ENCODE measurements around the gene FBXL16. TPM values are rescaled to one million over a fixed set of nuclear protein-coding genes. Genes with fewer than 3 reads are reported as not detected.

Gene FBXL16
- total RNA-seq, 1 experiment from 2014 or later, result 1.8 TPM

DNA sequence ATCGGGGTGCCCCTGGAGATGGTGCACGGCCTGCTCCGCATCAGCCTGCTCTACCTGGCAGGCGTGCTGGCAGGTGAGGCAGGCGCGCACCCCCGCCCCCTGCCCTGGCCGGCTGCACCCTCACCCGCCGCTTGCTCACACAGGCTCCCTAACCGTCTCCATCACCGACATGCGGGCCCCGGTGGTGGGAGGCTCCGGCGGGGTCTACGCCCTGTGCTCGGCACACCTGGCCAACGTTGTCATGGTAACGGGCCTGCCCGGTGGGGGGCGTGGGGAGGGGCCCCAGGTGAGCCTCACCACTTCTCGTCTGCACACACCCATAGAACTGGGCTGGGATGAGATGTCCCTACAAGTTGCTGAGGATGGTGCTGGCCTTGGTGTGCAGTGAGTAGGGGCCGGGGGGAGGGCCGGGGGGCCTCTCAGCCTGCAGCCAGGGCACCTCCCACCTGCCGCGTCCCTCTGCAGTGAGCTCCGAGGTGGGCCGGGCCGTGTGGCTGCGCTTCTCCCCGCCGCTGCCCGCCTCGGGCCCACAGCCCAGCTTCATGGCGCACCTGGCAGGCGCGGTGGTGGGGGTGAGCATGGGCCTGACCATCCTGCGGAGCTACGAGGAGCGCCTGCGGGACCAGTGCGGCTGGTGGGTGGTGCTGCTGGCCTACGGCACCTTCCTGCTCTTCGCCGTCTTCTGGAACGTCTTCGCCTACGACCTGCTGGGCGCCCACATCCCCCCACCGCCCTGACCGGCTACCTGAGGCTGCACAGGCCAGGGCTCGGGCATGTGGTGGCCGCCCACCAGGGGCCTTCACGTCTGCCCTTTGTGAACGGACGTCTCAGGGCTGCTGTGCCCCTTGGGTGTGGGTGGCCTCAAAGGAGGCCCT lies 28.0 kb downstream of the FBXL16 start:
- DNase-seq, result no peak
- H3K36me3 ChIP-seq, result peaks cover 29% of the 10 kb centered on the region
- peaks cover 20% of the 10 kb centered on the region for H3K4me1 ChIP-seq
- H3K4me3 ChIP-seq, result no peak overlapping the region
- no peak overlapping the region for H3K27ac ChIP-seq
- no peaks in the 10 kb centered on the region for H3K27me3 ChIP-seq
- H3K9me3 ChIP-seq (replicated peaks), result no peaks in the 10 kb centered on the region

DNA sequence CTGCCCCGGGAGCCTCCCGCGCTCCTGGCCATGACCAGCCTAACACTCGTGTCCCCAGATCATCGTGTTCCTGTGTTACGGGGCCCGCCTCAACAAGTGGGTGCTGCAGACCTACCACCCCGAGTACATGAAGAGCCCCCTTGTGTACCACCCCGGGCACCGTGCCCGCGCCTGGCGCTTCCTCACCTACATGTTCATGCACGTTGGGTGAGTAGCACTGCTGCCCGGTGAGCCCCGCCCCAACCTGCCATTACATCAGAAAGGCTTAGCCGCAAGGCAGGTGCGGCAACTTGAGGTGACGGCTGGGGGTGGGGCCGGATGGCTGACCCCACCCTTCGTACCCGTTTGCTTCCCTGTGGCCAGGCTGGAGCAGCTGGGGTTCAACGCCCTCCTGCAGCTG lies 28.7 kb downstream of the FBXL16 start:
- Histone ChIP-seq H3K9me3 (replicated peaks) (no peaks in the 10 kb centered on the region), H3K4me1 (peaks cover 17% of the 10 kb centered on the region), H3K27ac (no peak overlapping the region), H3K27me3 (no peaks in the 10 kb centered on the region), H3K4me3 (no peak overlapping the region), H3K36me3 (peaks cover 29% of the 10 kb centered on the region)
- DNase-seq, result no peak

DNA sequence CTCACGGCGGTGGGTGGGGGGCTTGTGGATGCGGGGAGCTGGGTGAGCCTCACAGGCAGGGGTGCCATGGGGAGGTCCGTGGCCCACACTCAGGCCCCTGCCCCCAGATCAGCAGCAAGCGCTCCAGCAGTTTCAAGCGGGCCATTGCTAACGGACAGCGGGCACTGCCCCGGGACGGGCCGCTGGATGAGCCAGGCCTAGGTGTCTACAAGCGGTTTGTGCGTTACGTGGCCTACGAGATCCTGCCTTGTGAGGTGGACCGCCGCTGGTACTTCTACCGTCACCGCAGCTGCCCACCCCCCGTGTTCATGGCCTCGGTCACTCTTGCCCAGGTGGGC lies 29.1 kb downstream of the FBXL16 start:
- no peaks in the 10 kb centered on the region for H3K9me3 ChIP-seq (replicated peaks)
- no peak overlapping the region for H3K4me3 ChIP-seq
- H3K36me3 ChIP-seq, result peaks cover 28% of the 10 kb centered on the region
- H3K27ac ChIP-seq, result no peak overlapping the region
- no peaks in the 10 kb centered on the region for H3K27me3 ChIP-seq
- peaks cover 13% of the 10 kb centered on the region for H3K4me1 ChIP-seq
- no peak for DNase-seq

- no peak overlapping the region for H3K4me3 ChIP-seq
Measured at GRCh38 chr16:675884-676564, 29.6 kb downstream of the FBXL16 start.

DNA sequence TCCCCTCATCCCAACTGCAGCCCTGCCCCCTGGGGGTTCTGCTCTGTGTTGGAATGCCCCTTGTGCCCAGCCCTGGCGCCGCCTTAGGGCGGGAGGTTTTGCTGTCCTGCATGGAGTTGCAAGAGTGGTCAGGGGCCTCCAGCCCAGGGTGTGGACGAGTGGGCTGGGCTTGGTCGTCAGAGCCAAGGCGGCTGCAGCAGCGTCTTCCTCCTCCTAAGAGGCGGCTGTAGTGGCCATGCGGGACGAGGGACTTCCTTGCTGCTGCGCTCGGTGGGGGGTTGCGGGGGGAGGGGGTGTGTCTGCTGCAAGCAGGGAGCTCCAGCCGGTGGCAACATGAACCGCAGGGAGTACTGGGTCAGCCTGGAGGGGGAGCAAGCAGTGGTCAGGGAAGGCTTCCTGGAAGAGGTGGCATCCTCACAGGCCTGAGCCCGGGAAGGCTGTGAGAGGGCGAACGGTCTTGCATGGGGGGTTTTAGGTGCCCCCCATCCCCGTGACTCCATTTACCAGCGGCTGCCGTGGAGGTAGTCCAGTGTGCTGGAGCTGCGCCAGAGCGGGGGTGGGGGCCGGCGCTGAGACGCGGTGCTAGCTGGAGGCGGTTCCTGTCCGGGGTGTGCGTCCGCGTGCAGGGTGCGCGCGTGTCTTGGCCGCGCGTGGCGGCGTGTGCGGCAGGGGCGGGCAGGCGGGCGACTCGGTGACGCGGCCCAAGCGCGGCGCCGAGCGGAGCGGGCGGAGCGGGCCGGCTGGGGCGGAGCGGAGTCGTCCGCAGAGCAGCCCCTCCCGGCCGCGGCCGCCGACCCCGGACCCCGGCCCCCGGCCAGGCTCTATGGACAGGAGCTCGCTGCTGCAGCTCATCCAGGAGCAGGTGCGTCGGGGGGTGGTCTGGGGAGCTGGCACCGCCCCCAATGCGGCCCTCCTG lies 30.4 kb downstream of the FBXL16 start, which contains the start of gene RHBDL1:
TSS of gene RHBDL1 (plus strand) at position 704 of the 916 bp plus-strand sequence. CDS start at position 824, 120 bp downstream.
- no peak within 1 kb of the TSS for H3K27ac ChIP-seq
- H3K9me3 ChIP-seq (replicated peaks), result no peaks in the 10 kb centered on the region
- no peak within 1 kb of the TSS for H3K4me3 ChIP-seq
- H3K4me1 ChIP-seq, result peaks cover 10% of the 10 kb centered on the region; the same call in 1 of the 2 replicates
- peaks cover 34% of the 10 kb centered on the region for H3K36me3 ChIP-seq
- H3K27me3 ChIP-seq, result no peaks in the 10 kb centered on the region
- no peak for DNase-seq

More at GRCh38 chr16:675884-676564, 29.6 kb downstream of the FBXL16 start:
- Histone ChIP-seq H3K9me3 (replicated peaks) (no peaks in the 10 kb centered on the region), H3K27me3 (no peaks in the 10 kb centered on the region), H3K36me3 (peaks cover 27% of the 10 kb centered on the region), H3K4me1 (peaks cover 10% of the 10 kb centered on the region; the same call in 1 of the 2 replicates), H3K27ac (no peak overlapping the region)
- DNase-seq, result no peak

GRCh38 chr16:674214-674881 lies 31.3 kb downstream of the FBXL16 start:
- Histone ChIP-seq H3K27ac (no peak overlapping the region), H3K9me3 (replicated peaks) (no peaks in the 10 kb centered on the region), H3K4me1 (peaks cover 10% of the 10 kb centered on the region; the same call in 1 of the 2 replicates), H3K27me3 (no peaks in the 10 kb centered on the region), H3K36me3 (peaks cover 41% of the 10 kb centered on the region), H3K4me3 (no peak overlapping the region)
- DNase-seq, result no peak

- Histone ChIP-seq H3K27ac (no peak overlapping the region), H3K4me1 (peaks cover 8% of the 10 kb centered on the region; the same call in 1 of the 2 replicates), H3K36me3 (peaks cover 41% of the 10 kb centered on the region), H3K4me3 (no peak overlapping the region), H3K27me3 (no peaks in the 10 kb centered on the region), H3K9me3 (replicated peaks) (no peaks in the 10 kb centered on the region)
- DNase-seq, result no peak
Measured at GRCh38 chr16:673399-673991, 32.1 kb downstream of the FBXL16 start.

GRCh38 chr16:672851-673250 lies 32.8 kb downstream of the FBXL16 start:
- Histone ChIP-seq H3K4me1 (peaks cover 5% of the 10 kb centered on the region; the same call in 1 of the 2 replicates), H3K4me3 (no peak overlapping the region), H3K9me3 (replicated peaks) (no peaks in the 10 kb centered on the region), H3K36me3 (peaks cover 41% of the 10 kb centered on the region), H3K27me3 (no peaks in the 10 kb centered on the region), H3K27ac (no peak overlapping the region)
- no peak for DNase-seq

DNA sequence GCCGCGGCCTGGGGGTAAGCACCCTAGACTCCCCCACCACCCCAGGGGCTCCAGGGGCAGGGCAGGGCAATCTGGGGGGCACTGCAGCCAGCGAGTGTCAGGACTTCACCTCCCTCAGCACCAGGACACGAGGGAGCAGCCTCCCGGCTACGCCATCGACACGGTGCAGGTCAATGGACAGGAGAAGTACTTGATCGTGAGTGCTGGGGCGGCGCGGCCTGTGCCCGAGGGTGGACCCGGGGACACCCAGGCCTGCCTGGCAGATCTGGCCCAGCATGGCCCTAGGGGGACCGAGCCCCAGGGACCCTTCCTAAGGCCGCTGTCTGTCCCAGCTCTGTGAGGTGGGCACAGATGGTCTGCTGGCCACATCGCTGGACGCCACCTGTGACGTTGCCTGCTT lies 33.2 kb downstream of the FBXL16 start:
- H3K36me3 ChIP-seq, result peaks cover 41% of the 10 kb centered on the region
- no peaks in the 10 kb centered on the region for H3K27me3 ChIP-seq
- no peak for DNase-seq
- H3K4me1 ChIP-seq, result peaks cover 5% of the 10 kb centered on the region; the same call in 1 of the 2 replicates
- H3K9me3 ChIP-seq (replicated peaks), result no peaks in the 10 kb centered on the region
- H3K27ac ChIP-seq, result no peak overlapping the region
- H3K4me3 ChIP-seq, result no peak overlapping the region

GRCh38 chr16:671353-672131 lies 34.1 kb downstream of the FBXL16 start:
- Histone ChIP-seq H3K36me3 (peaks cover 41% of the 10 kb centered on the region), H3K27me3 (no peaks in the 10 kb centered on the region), H3K4me1 (peaks cover 5% of the 10 kb centered on the region; the same call in 1 of the 2 replicates), H3K9me3 (replicated peaks) (no peaks in the 10 kb centered on the region), H3K4me3 (no peak overlapping the region), H3K27ac (no peak overlapping the region)
- DNase-seq, result no peak

- DNase-seq, result no peak
- H3K9me3 ChIP-seq (replicated peaks), result no peaks in the 10 kb centered on the region
- no peak overlapping the region for H3K4me3 ChIP-seq
- H3K27ac ChIP-seq, result no peak overlapping the region
- peaks cover 5% of the 10 kb centered on the region; the same call in 1 of the 2 replicates for H3K4me1 ChIP-seq
- H3K27me3 ChIP-seq, result no peaks in the 10 kb centered on the region
- peaks cover 41% of the 10 kb centered on the region for H3K36me3 ChIP-seq
Measured at GRCh38 chr16:670485-671352, 34.9 kb downstream of the FBXL16 start.

DNA sequence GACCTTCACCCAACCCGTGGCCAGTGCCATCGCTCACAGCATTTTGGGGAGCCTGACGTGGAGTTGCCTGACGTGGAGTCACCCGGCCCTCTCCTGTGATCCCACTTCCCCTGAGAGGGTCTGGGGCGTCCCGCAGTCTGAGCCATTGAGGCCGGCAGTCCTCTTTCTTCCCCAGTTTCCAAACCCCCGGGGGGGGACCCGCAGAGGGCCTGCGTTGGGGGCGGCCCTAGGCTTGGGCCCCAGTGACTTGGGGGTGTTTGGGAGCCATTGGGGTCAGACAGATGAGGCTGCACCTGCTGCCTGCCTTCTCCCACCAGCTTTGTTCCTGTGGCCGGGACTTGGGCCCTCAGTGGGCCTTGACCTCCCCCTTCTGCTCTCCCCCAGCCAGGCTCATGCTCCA lies 35.9 kb downstream of the FBXL16 start:
- Histone ChIP-seq H3K36me3 (peaks cover 41% of the 10 kb centered on the region), H3K27ac (no peak overlapping the region), H3K27me3 (no peaks in the 10 kb centered on the region), H3K4me1 (peaks cover 5% of the 10 kb centered on the region; the same call in 1 of the 2 replicates), H3K4me3 (no peak overlapping the region), H3K9me3 (replicated peaks) (no peaks in the 10 kb centered on the region)
- no peak for DNase-seq
